HUDEP-2 (cell line): ENCODE data around the gene GABRA5.
"Not testable (repeated sequence)": the region's sequence is repeated elsewhere in the genome, so short reads cannot be mapped to it uniquely, and the experiment has no call there.

Experiments used
- DNase-seq, 76 experiments: peaks; one replicate each; lab custom pipeline; 2025; ENCODE audit not compliant: unreplicated experiment in 76 of 76; lab: John Stamatoyannopoulos, UW

GABRA5 gene

GRCh38 chr15:26874774-26875475 is 8.1 kb downstream of the GABRA5 start:
- no peak for DNase-seq

- DNase-seq: no peak
Observed at GRCh38 chr15:26875476-26875850, 8.6 kb downstream of the GABRA5 start.

GRCh38 chr15:26877831-26878230 is 11.0 kb downstream of the GABRA5 start:
- DNase-seq: no peak

GRCh38 chr15:26879706-26880105 is 12.8 kb downstream of the GABRA5 start:
- DNase-seq: no peak

GRCh38 chr15:26882112-26882511 is 15.2 kb downstream of the GABRA5 start:
- no peak for DNase-seq

GRCh38 chr15:26882616-26883365 is 15.9 kb downstream of the GABRA5 start:
- no peak for DNase-seq

GRCh38 chr15:26883466-26883865 is 16.6 kb downstream of the GABRA5 start:
- DNase-seq: no peak

- no peak for DNase-seq
Observed at GRCh38 chr15:26886566-26886965, 19.7 kb downstream of the GABRA5 start.

- DNase-seq: no peak
Observed at GRCh38 chr15:26887926-26888666, 21.2 kb downstream of the GABRA5 start.

GRCh38 chr15:26888761-26889160 is 21.9 kb downstream of the GABRA5 start:
- DNase-seq: no peak

GRCh38 chr15:26889298-26889898 is 22.5 kb downstream of the GABRA5 start:
- peak in 43 of 76 experiments; percentile 1 to 63 (median 22) for DNase-seq

GRCh38 chr15:26890451-26890850 is 23.6 kb downstream of the GABRA5 start:
- no peak for DNase-seq

- no peak for DNase-seq
Observed at GRCh38 chr15:26890988-26891387, 24.1 kb downstream of the GABRA5 start.

GRCh38 chr15:26891448-26892181 is 24.8 kb downstream of the GABRA5 start:
- peak in 52 of 76 experiments; percentile 0 to 78 (median 24) for DNase-seq

- no peak for DNase-seq
Observed at GRCh38 chr15:26892182-26892518, 25.3 kb downstream of the GABRA5 start.

- DNase-seq: no peak
Observed at GRCh38 chr15:26892678-26893077, 25.8 kb downstream of the GABRA5 start.

GRCh38 chr15:26893351-26894065 is 26.6 kb downstream of the GABRA5 start:
- no peak for DNase-seq

- DNase-seq: no peak
Observed at GRCh38 chr15:26894181-26894580, 27.3 kb downstream of the GABRA5 start.

- DNase-seq: not testable (repeated sequence)
Observed at GRCh38 chr15:26895346-26895745, 28.5 kb downstream of the GABRA5 start.

- no peak for DNase-seq
Observed at GRCh38 chr15:26899658-26900057, 32.8 kb downstream of the GABRA5 start.
